ENCODE data around the gene CHURC1. TPM values are rescaled to one million over a fixed set of nuclear protein-coding genes. Genes with fewer than 3 reads are reported as not detected.

The CHURC1 gene
- total RNA-seq, 2 experiments from 2014 or later: 49.3 to 57.9 TPM

DNA sequence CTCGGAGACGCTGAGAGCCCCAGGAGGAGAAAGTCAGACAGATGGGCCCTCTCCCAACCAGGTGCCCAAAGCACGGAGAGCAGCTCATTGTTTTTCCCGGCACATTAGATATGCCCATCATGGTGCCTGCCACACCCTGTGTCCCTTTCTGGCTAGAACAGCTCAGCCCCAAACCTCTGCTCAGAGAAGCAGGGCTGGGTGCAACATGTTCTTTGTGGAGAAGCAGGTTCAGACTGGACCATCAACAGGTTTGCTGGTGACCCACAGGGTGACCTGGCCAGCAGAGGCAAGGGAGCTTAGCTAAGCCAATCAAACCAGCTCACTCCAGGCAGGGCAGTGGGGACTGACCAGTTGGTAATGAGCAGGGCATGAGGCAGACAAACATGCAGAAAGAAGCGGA, 44.5 kb downstream of the CHURC1 start:
- no peaks in the 10 kb centered on the region for H3K9me3 Mint-ChIP-seq (ENCODE audit: low read depth)
- ATAC-seq (no peak), DNase-seq (no peak)
- no peak overlapping the region for H3K4me3 Mint-ChIP-seq
- H3K27me3 Mint-ChIP-seq: no peaks in the 10 kb centered on the region
- CTCF ChIA-PET: no interaction called here
- H3K4me1 Mint-ChIP-seq: peaks cover 4% of the 10 kb centered on the region
- no peaks in the 10 kb centered on the region for H3K36me3 Mint-ChIP-seq
- no peak overlapping the region for H3K27ac Mint-ChIP-seq

DNA sequence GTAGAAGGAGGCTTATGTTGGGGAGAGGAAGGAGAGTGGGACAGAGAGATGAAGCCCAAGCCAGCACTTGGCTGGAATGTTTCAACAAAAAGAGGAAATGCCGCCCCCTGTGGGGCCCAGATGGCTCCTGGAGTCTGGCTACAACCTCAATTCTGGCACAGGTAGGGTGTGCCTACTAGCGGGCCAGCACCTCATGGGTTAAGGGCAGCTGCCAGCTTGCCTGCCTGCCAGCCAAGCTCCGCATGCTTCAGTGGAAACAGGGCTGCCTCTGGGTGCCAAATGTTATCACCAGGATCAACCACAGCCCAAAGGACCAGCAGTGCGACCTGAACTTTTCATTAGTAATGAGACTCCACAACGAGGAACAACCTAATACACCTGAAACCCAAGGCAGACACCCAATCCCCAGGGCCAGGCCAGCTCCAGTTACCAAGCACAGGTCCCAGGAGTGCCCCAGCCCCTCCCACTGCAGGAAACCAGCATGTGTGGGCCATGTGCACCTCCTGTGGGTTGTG, 46.6 kb downstream of the CHURC1 start:
- DNase-seq: no peak
- peaks cover 4% of the 10 kb centered on the region for H3K4me1 Mint-ChIP-seq
- CTCF ChIA-PET: interaction anchor here (2.0 kb wide), 1 partner anchor 46 kb away, joined by 8 read pairs; no protein-coding TSS in a partner anchor

GRCh38 chr14:64963611-64964010, 49.4 kb downstream of the CHURC1 start:
- Mint-ChIP-seq H3K27me3 (no peaks in the 10 kb centered on the region), H3K4me3 (no peak overlapping the region), H3K27ac (no peak overlapping the region), H3K36me3 (no peaks in the 10 kb centered on the region), H3K9me3 (ENCODE audit: low read depth) (no peaks in the 10 kb centered on the region), H3K4me1 (peaks cover 4% of the 10 kb centered on the region)
- CTCF ChIA-PET: no interaction called here
- no peak for DNase-seq
- ATAC-seq: no peak

More for the DNA sequence above, 46.6 kb downstream of the CHURC1 start:
- no peaks in the 10 kb centered on the region for H3K9me3 Mint-ChIP-seq (ENCODE audit: low read depth)
- H3K27me3 Mint-ChIP-seq: no peaks in the 10 kb centered on the region
- no peaks in the 10 kb centered on the region for H3K36me3 Mint-ChIP-seq
- no peak overlapping the region for H3K4me3 Mint-ChIP-seq
- no peak overlapping the region for H3K27ac Mint-ChIP-seq
- no peak for ATAC-seq

GRCh38 chr14:64965356-64966000, 51.2 kb downstream of the CHURC1 start:
- Mint-ChIP-seq H3K4me3 (no peak overlapping the region), H3K27ac (no peak overlapping the region), H3K27me3 (peaks cover 4% of the 10 kb centered on the region), H3K4me1 (peaks cover 4% of the 10 kb centered on the region), H3K9me3 (ENCODE audit: low read depth) (no peaks in the 10 kb centered on the region), H3K36me3 (no peaks in the 10 kb centered on the region)
- no peak for DNase-seq
- ATAC-seq: no peak
- CTCF ChIA-PET: interaction anchor here (0.8 to 1.6 kb wide), 3 partner anchors 9 to 29 kb away, joined by 3 to 5 read pairs (median 3); no protein-coding TSS in a partner anchor

DNA sequence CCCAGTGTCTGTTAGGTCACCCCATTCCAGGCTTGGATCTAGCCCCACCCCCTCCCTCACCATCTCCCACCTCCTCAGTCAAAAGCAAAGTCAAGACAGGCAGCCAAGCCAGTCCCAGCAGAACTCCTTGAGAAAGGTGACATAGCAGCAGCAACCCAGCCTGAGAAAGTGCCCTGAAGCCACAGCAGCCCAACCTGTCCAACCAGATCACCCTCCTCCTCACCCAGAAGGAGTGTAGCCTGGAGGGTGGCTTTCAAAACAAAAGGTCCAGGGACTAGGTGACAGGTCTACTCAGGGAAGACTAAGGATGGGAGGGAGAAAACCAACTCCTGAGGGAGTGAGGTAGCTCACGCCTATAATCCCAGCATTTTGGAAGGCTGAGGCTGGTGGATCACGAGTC, 52.7 kb downstream of the CHURC1 start:
- Mint-ChIP-seq H3K36me3 (no peaks in the 10 kb centered on the region), H3K27me3 (peaks cover 7% of the 10 kb centered on the region), H3K27ac (no peak overlapping the region), H3K4me1 (peaks cover 2% of the 10 kb centered on the region), H3K4me3 (no peak overlapping the region), H3K9me3 (ENCODE audit: low read depth) (no peaks in the 10 kb centered on the region)
- CTCF ChIA-PET: interaction anchor here (1.4 to 1.6 kb wide), 2 partner anchors 10 to 17 kb away, joined by 3 to 5 read pairs; no protein-coding TSS in a partner anchor
- DNase-seq (no peak), ATAC-seq (no peak)

DNA sequence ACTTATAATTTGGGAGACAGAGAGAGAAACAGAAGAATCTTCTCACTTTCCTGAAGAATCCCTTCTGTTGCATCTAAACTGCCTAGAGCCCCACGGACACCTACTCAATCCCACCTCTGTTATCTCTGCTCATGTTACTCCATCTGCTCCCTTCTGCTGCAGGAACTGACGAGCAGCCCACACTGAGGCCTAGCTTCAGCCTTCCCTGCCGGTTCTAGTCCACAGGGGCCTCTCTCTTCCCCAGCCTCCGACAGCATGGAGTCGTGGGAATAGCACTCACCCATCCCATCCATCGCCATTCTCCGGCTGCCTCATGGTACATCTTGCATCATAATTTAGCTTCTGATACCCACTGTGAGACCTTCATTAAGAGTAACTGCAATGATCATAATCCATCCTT, 53.9 kb downstream of the CHURC1 start:
- DNase-seq (no peak), ATAC-seq (no peak)
- CTCF ChIA-PET: no interaction called here
- Mint-ChIP-seq H3K4me3 (no peak overlapping the region), H3K9me3 (ENCODE audit: low read depth) (no peaks in the 10 kb centered on the region), H3K27me3 (peaks cover 14% of the 10 kb centered on the region), H3K36me3 (no peaks in the 10 kb centered on the region), H3K27ac (no peak overlapping the region), H3K4me1 (peaks cover 2% of the 10 kb centered on the region)

- CTCF ChIA-PET: no interaction called here
- no peak overlapping the region for H3K27ac Mint-ChIP-seq
- ATAC-seq (no peak), DNase-seq (no peak)
- H3K4me3 Mint-ChIP-seq: no peak overlapping the region
- H3K36me3 Mint-ChIP-seq: no peaks in the 10 kb centered on the region
- H3K9me3 Mint-ChIP-seq (ENCODE audit: low read depth): no peaks in the 10 kb centered on the region
- H3K4me1 Mint-ChIP-seq: peaks cover 2% of the 10 kb centered on the region
- H3K27me3 Mint-ChIP-seq: peaks cover 14% of the 10 kb centered on the region
Measured at GRCh38 chr14:64968651-64969050, 54.4 kb downstream of the CHURC1 start.

GRCh38 chr14:64970041-64970440, 55.8 kb downstream of the CHURC1 start:
- peaks cover 17% of the 10 kb centered on the region for H3K27me3 Mint-ChIP-seq
- ATAC-seq (no peak), DNase-seq (no peak)
- H3K4me1 Mint-ChIP-seq: peaks cover 2% of the 10 kb centered on the region
- no peaks in the 10 kb centered on the region for H3K36me3 Mint-ChIP-seq
- CTCF ChIA-PET: interaction anchor here (1.0 to 1.6 kb wide), 5 partner anchors 11 to 147 kb away, joined by 3 to 4 read pairs (median 3); no protein-coding TSS in a partner anchor
- H3K27ac Mint-ChIP-seq: no peak overlapping the region
- no peak overlapping the region for H3K4me3 Mint-ChIP-seq
- no peaks in the 10 kb centered on the region for H3K9me3 Mint-ChIP-seq (ENCODE audit: low read depth)

DNA sequence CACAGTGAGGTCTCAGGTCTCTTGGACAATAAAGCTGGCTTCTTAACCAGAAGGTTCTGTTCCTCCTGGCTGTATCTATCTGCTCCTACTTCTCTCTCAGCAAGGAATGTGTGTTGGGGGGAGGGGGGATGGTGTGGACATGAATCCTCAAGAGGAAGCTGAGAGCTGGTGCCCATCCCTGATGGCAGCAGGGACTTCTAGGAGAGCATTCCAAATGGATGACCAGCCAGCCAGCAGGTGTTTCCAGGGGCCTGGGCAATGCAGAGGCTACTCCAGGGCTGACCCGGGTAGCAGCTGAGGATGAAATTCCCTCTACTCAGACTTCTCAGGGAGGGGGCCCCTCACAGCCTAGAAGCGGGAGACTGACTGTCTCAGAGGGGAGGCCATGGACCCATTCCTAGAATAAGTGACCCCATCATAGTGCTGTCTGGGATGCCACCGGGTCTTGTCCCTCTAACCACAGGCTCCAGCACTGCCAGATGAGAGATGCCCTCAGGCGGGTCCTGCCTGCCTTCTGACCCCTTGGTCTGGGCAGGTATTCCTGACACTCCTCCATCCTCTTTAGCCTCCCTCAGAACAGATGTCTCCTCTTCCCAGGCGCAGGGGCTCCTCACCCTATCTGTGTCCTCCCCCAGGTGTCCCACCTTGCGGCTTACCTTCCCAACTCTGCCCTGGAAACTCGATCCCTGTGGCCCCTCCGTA, 56.7 kb downstream of the CHURC1 start:
- peaks cover 2% of the 10 kb centered on the region for H3K4me1 Mint-ChIP-seq
- no peaks in the 10 kb centered on the region for H3K9me3 Mint-ChIP-seq (ENCODE audit: low read depth)
- no peaks in the 10 kb centered on the region for H3K36me3 Mint-ChIP-seq
- no peak overlapping the region for H3K27ac Mint-ChIP-seq
- peaks cover 18% of the 10 kb centered on the region for H3K27me3 Mint-ChIP-seq
- CTCF ChIA-PET: interaction anchor here (0.7 to 1.6 kb wide), 7 partner anchors 8 to 148 kb away, joined by 3 to 5 read pairs (median 3); partner anchors contain the start of gene FNTB
- peak overlapping the region; percentile 58 for H3K4me3 Mint-ChIP-seq
- DNase-seq (no peak), ATAC-seq (no peak)

DNA sequence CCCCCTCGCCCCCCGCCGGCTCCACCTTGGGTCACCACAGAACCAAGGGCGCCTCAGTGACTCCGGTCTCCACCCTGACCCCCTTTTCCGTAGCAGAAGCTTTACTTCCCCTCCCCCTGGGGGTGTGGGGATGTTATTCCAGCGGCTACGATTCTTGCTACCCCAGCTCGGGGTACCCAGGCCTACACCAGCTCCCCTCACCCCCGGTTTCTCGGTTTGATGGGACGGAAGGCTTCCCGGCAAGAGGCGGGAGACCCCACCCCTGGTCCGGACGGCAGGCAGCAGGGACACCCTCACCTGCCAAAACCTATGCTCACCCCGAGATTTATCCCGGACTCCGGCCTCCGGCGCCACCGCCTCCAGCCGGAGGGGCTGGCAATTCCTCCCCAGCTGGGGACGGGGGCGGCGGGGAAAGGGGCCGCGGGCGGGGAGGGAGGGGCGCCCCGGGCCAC, 57.3 kb downstream of the CHURC1 start:
- H3K9me3 Mint-ChIP-seq (ENCODE audit: low read depth): no peaks in the 10 kb centered on the region
- H3K4me3 Mint-ChIP-seq: peak overlapping the region; percentile 58
- no peak for ATAC-seq

DNA sequence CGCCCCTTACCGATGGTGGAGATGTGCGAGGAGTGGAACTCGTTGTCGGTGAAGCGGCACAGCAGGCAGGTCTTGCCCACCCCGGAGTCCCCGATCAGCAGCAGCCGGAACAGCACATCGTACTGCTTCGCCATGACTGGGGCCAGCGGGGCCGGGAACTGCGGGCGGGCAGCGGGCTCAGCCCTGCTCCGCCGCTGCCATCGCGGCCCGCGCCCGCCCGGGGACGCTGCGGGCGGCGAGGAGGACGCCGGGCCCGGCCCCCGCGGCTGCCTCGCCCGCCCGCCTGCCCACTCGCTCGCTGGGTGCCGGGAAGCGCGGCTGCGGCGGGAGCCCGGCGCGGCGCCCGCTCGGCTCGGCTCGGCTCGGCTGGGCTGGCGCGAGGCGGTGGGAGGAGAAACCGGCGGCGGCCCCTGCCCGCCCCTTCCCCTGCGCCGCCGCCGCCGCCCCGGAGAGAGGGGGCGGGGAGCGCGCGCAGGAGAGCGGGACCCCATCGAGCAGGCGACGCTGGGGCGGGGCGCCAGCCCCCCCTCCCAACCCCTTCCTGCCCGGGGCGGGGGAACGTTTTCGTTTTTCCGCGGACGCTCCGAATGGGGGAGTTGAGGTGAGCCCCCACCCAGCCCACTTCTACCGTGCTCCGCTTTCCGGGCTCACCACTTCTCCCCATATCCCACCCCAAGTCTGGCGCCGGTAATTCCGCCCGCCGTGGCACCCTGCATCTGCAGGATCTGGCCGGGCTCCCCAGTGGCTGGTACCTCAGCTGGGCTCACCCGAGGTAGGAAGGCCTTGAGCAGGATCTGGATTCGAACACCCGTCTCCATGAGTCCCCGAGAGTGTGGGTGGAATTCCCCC, 57.9 kb downstream of the CHURC1 start, which contains the start of gene RAB15:
Gene RAB15 (minus strand): TSS at position 394 of the 849 bp plus-strand sequence. CDS start 260 bp downstream, at position 134.
- Mint-ChIP-seq H3K4me1 (peaks cover 4% of the 10 kb centered on the region), H3K4me3 (peak within 1 kb of the TSS; percentile 68), H3K27ac (no peak within 1 kb of the TSS), H3K27me3 (peaks cover 24% of the 10 kb centered on the region), H3K9me3 (ENCODE audit: low read depth) (no peaks in the 10 kb centered on the region), H3K36me3 (no peaks in the 10 kb centered on the region)
- CTCF ChIA-PET: interaction anchor here (0.7 to 1.6 kb wide), 3 partner anchors 10 to 14 kb away, joined by 3 to 5 read pairs (median 4); partner anchors contain the start of gene FNTB
- peak; percentile 80 for ATAC-seq
- no peak for DNase-seq

More for the DNA sequence above, 57.3 kb downstream of the CHURC1 start:
- DNase-seq: no peak
- no peaks in the 10 kb centered on the region for H3K36me3 Mint-ChIP-seq
- H3K27me3 Mint-ChIP-seq: peaks cover 21% of the 10 kb centered on the region
- no peak overlapping the region for H3K27ac Mint-ChIP-seq
- peaks cover 2% of the 10 kb centered on the region for H3K4me1 Mint-ChIP-seq
- CTCF ChIA-PET: interaction anchor here (0.7 to 1.5 kb wide), 2 partner anchors 9 to 15 kb away, joined by 3 to 5 read pairs; partner anchors contain the start of gene FNTB

- peak overlapping the region; percentile 68 for H3K4me3 Mint-ChIP-seq
- DNase-seq (no peak), ATAC-seq (no peak)
- no peaks in the 10 kb centered on the region for H3K36me3 Mint-ChIP-seq
- peaks cover 25% of the 10 kb centered on the region for H3K27me3 Mint-ChIP-seq
- peaks cover 4% of the 10 kb centered on the region for H3K4me1 Mint-ChIP-seq
- no peaks in the 10 kb centered on the region for H3K9me3 Mint-ChIP-seq (ENCODE audit: low read depth)
- CTCF ChIA-PET: interaction anchor here (0.9 to 1.6 kb wide), 3 partner anchors 9 to 47 kb away, joined by 4 read pairs; no protein-coding TSS in a partner anchor
- no peak overlapping the region for H3K27ac Mint-ChIP-seq
Measured at GRCh38 chr14:64973026-64973442, 58.8 kb downstream of the CHURC1 start.

Measured in activated CD8-positive, alpha-beta memory T cell treated with anti-CD3 and anti-CD28 coated beads, Interleukin-2, amount 10 ng/mL, durations not matched to agents 7 days and 5 days (primary cell).